AML-193 (cell line): ENCODE measurements around the gene MKI67.

ENCODE experiments used
- DNase-seq, 2 experiments: peaks; one replicate each; lab custom pipeline; 2025; lab: John Stamatoyannopoulos, UW

MKI67 gene

GRCh38 chr10:128065881-128066534 lies 60.2 kb downstream of the MKI67 start:
- DNase-seq: no peak

GRCh38 chr10:128064970-128065580 lies 61.1 kb downstream of the MKI67 start:
- peak; percentile 81 for DNase-seq

DNA sequence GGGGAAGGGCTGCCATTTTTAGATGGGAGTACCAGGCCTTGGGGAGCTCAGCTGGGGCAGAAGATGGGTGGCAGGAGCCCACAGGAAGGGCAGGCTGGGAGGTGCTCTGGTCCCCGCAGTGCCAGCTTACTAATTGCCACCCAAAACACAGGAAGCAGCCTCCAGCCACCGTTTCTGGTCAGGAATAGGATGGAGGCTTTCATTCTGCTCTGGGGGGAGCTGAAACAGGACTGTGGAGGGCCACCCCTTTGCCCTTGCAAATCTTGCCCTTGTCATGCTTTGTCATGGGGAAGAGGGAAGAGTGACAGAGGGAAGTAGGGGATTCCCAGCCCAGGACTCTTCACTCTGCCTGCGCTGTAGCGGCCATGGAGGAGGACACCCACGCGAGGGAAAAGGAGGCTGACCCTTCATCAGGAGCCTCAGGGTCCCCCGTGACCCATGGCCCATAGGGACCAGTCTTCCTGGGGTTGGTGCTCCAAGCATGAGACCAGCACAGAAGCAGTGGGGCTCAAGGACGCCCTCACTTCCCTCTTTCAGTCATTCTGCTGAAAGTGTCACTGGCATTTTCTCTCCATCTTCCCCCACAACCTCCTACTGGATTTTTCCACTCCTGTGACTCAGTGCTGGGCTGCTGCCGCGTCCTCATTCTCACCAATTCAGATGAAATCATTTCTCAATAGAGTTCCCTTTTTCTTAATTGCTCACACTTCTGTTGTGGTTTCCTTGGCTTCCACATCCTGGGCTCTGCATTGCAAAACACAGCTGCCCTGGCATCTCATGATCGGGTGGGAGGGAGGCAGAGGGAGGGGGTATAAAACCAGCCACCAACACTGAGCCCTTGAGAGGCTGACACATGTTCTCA lies 61.9 kb downstream of the MKI67 start:
- DNase-seq: peak; percentile 97 to 98

DNA sequence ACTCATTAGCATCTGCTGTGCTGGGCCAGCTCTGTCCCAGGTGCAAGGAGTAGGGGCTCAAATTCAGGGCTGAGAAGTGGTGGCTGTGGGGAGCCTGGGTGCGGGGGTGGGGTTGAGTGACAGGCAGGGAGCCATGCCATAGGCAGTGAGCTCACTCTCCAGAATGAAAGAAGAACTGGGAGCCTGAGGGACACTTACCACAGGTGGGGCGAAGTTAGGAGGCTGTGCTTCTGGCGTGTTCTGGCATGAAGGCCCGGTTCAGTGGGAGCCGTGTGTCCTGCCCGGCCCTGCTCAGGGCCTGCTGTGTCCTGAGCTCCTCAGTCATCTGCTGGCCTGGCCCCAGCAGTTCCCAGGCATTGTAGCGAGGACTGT lies 62.5 kb downstream of the MKI67 start:
- DNase-seq: no peak

DNA sequence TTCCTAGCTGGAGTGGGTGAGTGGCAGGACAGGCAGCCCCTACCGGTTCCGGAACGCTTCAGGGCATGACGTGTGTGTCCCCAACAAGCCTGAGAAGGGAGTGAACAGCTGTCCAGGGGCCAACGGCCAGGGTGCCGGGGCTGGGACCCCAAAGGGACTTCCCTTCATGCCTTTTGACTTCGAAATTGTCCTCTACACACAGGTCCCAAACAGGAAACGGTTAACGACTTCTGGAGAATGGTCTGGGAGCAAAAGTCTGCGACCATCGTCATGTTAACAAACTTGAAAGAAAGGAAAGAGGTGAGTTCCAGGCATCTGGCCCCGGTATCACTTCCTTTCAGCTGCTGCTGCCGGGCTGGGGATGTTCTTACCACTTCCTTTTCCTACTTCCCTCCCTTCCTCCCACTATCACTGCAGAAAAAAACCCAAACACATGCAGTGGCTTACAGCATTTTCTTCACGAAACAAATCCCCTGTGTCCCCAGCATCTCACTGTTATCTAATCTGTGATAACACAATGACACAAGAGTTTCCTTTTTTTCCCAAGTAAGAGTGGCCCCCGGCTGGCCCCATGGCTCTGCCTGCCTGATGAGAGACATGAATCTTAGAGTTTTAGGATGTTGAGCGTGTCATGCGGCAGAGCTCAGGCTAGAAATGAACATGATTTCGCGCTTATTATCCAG lies 63.2 kb downstream of the MKI67 start:
- peak; percentile 70 to 75 for DNase-seq

- no peak for DNase-seq
Measured at GRCh38 chr10:128062331-128062880, 63.8 kb downstream of the MKI67 start.

DNA sequence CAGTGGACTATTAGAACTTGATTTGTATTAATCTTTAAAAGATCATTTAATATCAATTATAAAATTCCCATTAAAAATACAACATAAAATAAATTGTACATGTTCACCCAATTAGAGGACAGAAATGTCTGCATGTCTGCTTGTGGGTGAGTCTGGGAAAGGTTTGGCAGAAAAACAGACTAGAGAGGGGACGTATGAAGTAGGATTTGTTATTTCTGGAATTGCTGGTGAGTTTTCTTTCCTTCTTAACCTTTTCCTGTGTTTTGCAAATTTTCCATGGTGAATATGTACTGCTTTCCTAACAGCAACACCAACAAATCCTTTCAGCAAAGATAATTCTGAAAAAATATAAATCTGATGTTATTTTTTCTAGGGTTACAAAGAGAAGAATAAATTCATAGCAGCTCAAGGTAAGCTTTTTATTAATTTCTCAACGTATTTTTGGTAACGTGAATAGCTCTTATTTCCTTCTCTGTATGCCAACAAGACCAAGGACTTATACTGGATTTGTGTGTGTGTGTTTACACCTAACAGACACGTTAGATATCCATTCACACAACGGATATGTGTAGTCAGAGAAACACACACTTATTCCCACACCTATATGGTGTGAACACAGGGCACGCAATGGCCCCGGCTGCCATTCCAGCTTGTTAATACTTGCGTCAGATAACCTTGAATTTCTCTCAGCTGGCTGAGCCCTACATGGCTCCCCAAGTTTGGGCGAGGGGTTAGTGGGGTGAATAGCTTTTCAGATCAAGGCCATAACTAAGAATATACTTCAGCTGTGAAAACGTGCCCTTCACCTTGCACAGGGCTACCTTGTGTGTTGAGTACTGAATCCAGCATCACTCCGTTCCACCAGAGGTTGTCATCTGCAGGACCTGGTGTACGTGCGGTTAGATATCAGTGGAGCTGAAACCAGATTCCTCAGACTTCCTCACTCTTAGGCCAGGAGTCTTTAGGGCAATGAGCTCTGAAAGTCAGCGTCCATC lies 64.6 kb downstream of the MKI67 start:
- no peak for DNase-seq

DNA sequence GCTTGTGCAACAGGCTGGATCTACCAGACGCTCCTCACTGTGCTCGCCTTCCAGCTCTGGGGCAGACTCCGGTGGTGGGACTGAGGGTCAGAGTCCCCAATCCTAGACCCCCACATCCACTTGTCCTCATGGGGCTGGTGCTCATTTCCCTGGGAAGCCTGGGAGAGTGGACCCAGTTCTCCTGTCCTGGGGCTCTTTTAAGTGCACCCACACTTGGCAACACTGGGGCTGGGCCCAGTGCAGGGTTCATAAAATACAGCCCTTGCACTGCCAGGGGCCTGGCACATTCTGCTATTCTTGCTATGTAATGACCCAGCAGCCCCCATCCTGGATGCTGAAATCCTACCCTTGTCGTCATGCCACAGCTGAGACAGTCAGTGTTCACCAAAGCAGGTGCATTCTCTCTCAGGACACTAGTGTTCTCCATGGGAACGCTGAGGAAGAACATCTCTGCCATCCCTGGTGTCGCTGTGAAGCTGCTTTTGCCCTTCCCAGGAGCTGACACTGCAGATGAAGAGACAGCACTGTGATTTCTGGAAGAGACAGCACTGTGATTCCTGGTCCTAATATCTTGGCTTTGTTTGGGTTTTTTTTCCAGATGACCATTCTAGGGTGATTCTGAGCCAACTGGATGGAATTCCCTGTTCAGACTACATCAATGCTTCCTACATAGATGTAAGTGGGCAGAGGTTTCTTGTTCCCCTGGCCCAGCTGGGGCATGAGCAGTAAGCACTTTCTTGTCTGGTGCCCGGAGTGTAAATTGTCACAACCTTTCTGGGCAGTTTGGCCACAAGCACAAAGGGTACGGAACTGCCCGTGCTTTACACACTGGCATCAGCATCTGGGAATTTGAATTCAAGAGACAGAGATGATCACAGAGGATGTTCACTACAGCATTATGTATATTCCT lies 65.6 kb downstream of the MKI67 start:
- DNase-seq: no peak

DNA sequence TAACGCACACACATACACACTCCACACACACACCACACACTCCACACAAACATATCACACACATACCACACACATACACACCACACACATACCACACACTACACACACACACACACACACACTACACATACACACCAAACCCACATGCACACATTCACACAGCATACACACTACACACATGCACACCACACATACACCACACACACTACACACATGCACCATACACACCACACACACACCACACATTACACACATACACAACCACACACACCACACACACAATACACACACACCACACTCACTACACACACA lies 66.3 kb downstream of the MKI67 start:
- no peak for DNase-seq

DNA sequence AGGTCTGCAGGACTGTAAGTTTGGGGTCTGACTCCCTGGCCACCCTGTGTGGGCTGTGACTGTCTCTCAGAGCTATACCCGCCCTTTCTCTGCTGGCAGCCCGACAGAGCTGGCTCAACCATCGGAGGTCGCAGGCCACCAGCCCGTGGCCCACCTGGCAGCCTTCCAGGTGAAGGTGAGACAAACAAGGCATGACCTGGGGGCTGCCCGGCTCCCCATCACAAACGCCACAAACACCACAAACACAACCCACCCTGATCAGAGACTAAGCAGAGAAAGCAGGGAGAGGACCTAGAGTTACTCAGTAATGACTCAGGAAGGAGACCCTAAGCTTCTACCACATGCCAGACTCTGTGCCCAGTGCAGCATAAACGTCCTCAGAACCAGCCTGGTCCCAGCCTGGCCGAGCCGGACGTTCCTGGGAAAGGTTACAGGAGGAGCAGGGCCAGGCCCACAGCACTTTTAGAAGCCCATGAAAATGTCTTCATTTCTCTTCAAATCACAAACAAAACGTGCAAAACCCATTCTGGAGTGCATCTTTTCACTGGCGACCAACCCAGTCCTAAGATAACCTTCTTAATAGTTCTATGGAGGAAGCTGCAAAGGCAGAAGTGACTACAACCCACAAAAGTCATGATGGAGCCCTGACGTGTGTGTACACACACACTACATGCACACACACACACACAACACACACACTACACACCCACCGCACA lies 66.8 kb downstream of the MKI67 start:
- DNase-seq: no peak

GRCh38 chr10:128058750-128059134 lies 67.5 kb downstream of the MKI67 start:
- no peak for DNase-seq

- no peak for DNase-seq
Measured at GRCh38 chr10:128058106-128058749, 68.0 kb downstream of the MKI67 start.

DNA sequence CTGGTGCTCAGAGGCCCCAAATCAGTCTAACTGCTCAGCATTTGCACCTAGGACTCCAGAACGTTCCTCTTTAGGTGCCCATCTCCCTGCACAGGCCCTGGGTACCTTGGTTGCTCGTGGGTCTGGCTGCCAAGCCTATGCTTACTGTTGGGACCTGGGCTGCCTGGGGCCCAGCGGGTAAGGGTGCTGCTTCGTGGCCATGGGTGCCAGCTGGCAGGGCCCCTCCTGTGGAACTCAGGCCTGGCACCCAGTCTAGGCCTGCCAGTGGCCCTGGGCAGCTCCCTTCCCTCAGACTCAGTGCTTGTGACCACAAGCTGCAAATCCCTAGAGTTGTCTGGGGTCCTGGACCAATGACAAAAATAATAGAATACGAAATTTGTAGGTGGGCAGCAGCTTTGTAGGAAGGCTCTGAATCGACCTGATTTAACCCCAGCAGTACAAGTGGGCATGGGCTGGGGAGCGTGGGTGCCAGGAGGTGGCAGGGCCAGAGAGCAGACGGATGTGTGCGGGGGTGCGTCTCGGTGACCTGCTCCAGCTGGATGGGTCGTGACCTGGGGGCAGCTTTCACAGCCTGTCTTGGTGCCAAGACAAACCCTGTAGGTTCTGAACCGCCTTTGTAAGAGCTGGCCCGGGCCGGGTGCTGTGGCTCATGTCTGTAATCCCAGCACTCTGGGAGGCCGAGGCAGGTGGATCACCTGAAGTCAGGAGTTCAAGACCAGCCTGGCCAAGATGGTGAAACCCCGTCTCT lies 69.7 kb downstream of the MKI67 start:
- no peak for DNase-seq

DNA sequence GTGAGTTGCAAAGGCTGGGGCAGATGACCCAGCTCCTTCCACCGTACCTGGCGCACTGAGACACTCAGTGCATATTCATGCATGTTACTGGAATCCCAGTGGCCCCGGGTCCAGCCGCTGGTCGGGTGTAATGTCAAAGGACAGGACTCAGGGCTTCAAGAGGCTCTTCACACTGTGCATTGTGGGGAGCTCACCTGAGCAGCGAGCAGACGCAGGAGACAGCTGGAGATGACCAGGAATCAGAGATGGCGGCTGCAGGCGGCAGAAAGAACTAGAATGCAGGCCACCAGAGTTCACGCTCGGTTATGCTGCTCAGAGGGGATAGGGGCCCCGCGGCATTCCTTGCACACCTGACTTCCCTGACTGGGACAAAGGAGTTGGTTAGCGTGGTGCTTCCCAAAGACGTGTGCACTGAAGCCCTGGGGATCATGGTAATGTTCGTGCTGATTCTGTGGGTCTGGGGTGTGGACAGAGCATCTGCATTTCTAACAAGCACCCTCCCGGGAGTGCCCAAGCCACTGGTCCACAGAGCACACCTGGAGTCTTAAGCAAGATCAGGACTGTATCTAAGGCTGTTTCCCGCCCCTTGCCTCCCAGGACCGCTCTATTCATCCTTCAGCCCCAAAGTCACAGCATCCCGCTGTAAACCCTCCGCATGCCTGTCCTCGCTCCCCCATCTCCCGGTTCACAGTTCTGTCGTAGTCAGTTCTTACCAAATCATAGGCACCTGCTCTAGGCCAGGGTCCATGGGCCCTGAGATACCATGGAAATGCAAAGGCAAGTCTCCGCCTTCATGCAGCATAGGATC lies 71.0 kb downstream of the MKI67 start:
- DNase-seq: no peak

- DNase-seq: no peak
Measured at GRCh38 chr10:128054163-128054970, 71.9 kb downstream of the MKI67 start.

- DNase-seq: no peak
Measured at GRCh38 chr10:128053356-128053755, 72.9 kb downstream of the MKI67 start.
